ENCODE results near the gene IL31.

IL31 gene

DNA sequence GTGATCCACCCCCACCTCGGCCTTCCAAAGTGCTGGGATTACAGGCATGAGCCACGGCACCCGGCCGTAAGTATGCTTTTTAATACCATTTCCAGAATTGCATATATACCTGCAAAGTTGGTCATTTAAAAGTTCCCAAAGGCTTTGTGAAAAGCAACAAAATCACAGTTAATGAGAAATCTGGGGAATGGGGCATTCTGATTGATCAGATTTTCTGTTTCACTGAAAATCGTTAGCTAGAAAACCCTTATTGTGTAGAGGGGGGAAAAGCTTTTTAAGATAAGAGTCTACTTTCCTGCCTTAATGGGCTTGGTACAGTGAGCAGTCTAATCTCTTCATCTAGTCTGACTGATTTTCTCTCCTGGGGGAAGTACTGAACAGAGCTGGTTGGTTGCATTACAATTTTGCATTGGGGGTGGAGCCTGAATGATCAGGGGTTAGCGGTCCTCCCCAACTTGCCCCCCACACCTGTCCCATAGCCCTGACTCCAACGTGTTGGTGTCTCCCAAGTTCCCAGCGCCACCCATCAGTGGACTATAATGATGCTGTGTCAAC is 23.8 kb downstream of the IL31 start (continued):
- no peak for TF ChIP-seq PATZ1 (tag by site-specific recombination; IDR thresholded peaks at IDR 0.05)
- TF ChIP-seq ZNF707 (tag by site-specific recombination; IDR thresholded peaks at IDR 0.05), result no peak
- no peak for TF ChIP-seq TCF7L2 (IDR thresholded peaks at IDR 0.05; ENCODE audit: borderline replicate concordance, low read depth, low read length)
- TF ChIP-seq ZNF596 (tag by site-specific recombination; IDR thresholded peaks at IDR 0.05), result no peak
- no peak for TF ChIP-seq ZNF223 (tag by site-specific recombination; IDR thresholded peaks at IDR 0.05)
- no peak for TF ChIP-seq IKZF3 (tag by site-specific recombination; IDR thresholded peaks at IDR 0.05)
- TF ChIP-seq, protein P1, sequence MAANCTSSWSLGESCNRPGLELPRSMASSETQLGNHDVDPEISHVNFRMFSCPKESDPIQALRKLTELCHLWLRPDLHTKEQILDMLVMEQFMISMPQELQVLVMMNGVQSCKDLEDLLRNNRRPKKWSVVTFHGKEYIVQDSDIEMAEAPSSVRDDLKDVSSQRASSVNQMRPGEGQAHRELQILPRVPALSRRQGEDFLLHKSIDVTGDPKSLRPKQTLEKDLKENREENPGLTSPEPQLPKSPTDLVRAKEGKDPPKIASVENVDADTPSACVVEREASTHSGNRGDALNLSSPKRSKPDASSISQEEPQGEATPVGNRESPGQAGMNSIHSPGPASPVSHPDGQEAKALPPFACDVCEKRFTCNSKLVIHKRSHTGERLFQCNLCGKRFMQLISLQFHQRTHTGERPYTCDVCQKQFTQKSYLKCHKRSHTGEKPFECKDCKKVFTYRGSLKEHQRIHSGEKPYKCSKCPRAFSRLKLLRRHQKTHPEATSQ (tag by site-specific recombination; IDR thresholded peaks at IDR 0.05), result no peak
- no peak for TF ChIP-seq ZNF558 (tag by site-specific recombination; IDR thresholded peaks at IDR 0.05)
- no peak for TF ChIP-seq ZNF146 (tag by site-specific recombination; IDR thresholded peaks at IDR 0.05)

DNA sequence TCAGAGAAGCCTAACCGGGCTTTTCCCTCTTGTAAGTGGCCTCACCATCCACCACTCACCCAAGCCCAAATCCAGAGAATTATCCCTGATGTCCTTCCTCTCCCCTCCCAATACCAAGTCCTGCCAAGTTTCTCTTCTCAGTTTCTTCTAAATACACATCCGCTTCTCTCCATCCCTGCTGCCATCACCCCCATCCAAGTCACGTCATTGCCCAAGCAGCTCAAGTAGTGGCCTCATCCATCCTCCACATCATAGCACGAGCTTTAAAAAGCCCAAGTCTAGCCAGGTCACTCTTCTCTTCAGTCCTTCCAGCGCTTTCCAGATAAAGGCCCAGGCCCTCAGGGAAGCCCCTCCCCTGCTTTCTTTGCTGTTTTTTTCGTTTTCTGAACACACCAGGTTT is 25.4 kb downstream of the IL31 start:
- ChIA-PET POLR2A (interaction anchor here (1.2 kb wide), 1 partner anchor 8 kb away, joined by 3 read pairs; no protein-coding TSS in a partner anchor), CTCF (interaction anchor here (0.6 to 1.2 kb wide), 5 partner anchors 10 to 44 kb away, joined by 3 to 6 read pairs (median 4); no protein-coding TSS in a partner anchor)
- no peaks in the 10 kb centered on the region for H3K9me3 ChIP-seq (ENCODE audit: control insufficient read depth, insufficient read depth, low read depth, low read length)
- peaks cover 0 to 4% of the 10 kb centered on the region in 2 experiments; a peak in 2 of 3 replicates for H3K36me3 ChIP-seq (ENCODE audit: control insufficient read depth in 2 of 2, insufficient read depth in 1 of 2, low read length in 2 of 2)
- no peaks in the 10 kb centered on the region for H3K4me1 ChIP-seq (ENCODE audit: control insufficient read depth, insufficient read depth, low read length)
- no peak overlapping the region for H3K27ac ChIP-seq (ENCODE audit: extremely low read depth, low read depth, low read length)
- TF ChIP-seq ZNF366 (tag by site-specific recombination; conservative IDR thresholded peaks at IDR 0.05) (no peak), MZF1 (tag by site-specific recombination; IDR thresholded peaks at IDR 0.05; ENCODE audit: borderline replicate concordance) (no peak), ZNF555 (tag by site-specific recombination; conservative IDR thresholded peaks at IDR 0.05) (no peak), ZSCAN16 (tag by site-specific recombination; IDR thresholded peaks at IDR 0.05) (no peak), PRDM4 (tag by site-specific recombination; IDR thresholded peaks at IDR 0.05) (no peak), ZNF623 (tag by site-specific recombination; IDR thresholded peaks at IDR 0.05) (no peak), ZNF121 (tag by site-specific recombination; IDR thresholded peaks at IDR 0.05) (no peak), ZBTB1 (tag by site-specific recombination; IDR thresholded peaks at IDR 0.05) (no peak), RBAK (tag by site-specific recombination; IDR thresholded peaks at IDR 0.05) (no peak), ZNF529 (tag by site-specific recombination; IDR thresholded peaks at IDR 0.05; ENCODE audit: insufficient replicate concordance) (no peak), ZNF621 (tag by site-specific recombination; IDR thresholded peaks at IDR 0.05) (no peak), GLI4 (tag by site-specific recombination; IDR thresholded peaks at IDR 0.05) (no peak), ZNF76 (tag by site-specific recombination; IDR thresholded peaks at IDR 0.05; ENCODE audit: borderline replicate concordance, low read depth) (no peak), ZNF292 (tag by site-specific recombination; IDR thresholded peaks at IDR 0.05; ENCODE audit: borderline replicate concordance, low read depth) (no peak), ZNF549 (tag by site-specific recombination; IDR thresholded peaks at IDR 0.05) (no peak), ZNF785 (tag by site-specific recombination; IDR thresholded peaks at IDR 0.05) (no peak)
- TF ChIP-seq, protein P2, sequence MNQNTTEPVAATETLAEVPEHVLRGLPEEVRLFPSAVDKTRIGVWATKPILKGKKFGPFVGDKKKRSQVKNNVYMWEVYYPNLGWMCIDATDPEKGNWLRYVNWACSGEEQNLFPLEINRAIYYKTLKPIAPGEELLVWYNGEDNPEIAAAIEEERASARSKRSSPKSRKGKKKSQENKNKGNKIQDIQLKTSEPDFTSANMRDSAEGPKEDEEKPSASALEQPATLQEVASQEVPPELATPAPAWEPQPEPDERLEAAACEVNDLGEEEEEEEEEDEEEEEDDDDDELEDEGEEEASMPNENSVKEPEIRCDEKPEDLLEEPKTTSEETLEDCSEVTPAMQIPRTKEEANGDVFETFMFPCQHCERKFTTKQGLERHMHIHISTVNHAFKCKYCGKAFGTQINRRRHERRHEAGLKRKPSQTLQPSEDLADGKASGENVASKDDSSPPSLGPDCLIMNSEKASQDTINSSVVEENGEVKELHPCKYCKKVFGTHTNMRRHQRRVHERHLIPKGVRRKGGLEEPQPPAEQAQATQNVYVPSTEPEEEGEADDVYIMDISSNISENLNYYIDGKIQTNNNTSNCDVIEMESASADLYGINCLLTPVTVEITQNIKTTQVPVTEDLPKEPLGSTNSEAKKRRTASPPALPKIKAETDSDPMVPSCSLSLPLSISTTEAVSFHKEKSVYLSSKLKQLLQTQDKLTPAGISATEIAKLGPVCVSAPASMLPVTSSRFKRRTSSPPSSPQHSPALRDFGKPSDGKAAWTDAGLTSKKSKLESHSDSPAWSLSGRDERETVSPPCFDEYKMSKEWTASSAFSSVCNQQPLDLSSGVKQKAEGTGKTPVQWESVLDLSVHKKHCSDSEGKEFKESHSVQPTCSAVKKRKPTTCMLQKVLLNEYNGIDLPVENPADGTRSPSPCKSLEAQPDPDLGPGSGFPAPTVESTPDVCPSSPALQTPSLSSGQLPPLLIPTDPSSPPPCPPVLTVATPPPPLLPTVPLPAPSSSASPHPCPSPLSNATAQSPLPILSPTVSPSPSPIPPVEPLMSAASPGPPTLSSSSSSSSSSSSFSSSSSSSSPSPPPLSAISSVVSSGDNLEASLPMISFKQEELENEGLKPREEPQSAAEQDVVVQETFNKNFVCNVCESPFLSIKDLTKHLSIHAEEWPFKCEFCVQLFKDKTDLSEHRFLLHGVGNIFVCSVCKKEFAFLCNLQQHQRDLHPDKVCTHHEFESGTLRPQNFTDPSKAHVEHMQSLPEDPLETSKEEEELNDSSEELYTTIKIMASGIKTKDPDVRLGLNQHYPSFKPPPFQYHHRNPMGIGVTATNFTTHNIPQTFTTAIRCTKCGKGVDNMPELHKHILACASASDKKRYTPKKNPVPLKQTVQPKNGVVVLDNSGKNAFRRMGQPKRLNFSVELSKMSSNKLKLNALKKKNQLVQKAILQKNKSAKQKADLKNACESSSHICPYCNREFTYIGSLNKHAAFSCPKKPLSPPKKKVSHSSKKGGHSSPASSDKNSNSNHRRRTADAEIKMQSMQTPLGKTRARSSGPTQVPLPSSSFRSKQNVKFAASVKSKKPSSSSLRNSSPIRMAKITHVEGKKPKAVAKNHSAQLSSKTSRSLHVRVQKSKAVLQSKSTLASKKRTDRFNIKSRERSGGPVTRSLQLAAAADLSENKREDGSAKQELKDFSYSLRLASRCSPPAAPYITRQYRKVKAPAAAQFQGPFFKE (tag by site-specific recombination; IDR thresholded peaks at IDR 0.05; ENCODE audit: borderline replicate concordance), result no peak
- no peak overlapping the region for H3K4me3 ChIP-seq (ENCODE audit: low read depth, low read length)
